ENCODE measurements around the gene LRP6. TPM values are rescaled to one million over a fixed set of nuclear protein-coding genes. Genes with fewer than 3 reads are reported as not detected.

The LRP6 gene
- total RNA-seq, 1 experiment from 2014 or later = 6.7 TPM

GRCh38 chr12:12209043-12209442, 57.8 kb downstream of the LRP6 start:
- Histone ChIP-seq H3K9me3 (ENCODE audit: low read length) (no peaks in the 10 kb centered on the region), H3K36me3 (ENCODE audit: insufficient read depth, low read length) (no peaks in the 10 kb centered on the region), H3K27me3 (ENCODE audit: low read length) (no peaks in the 10 kb centered on the region), H3K4me2 (ENCODE audit: low read depth, low read length, poor library complexity, severe bottlenecking) (no peak overlapping the region), H3K9ac (ENCODE audit: low read length) (no peak overlapping the region), H3K79me2 (ENCODE audit: low read length) (no peaks in the 10 kb centered on the region), H3K4me1 (ENCODE audit: low read length) (no peaks in the 10 kb centered on the region), H4K20me1 (ENCODE audit: insufficient read depth, low read depth, low read length) (peaks cover 5% of the 10 kb centered on the region; the same call in 1 of the 2 replicates), H3K27ac (ENCODE audit: low read length) (no peak overlapping the region), H3K9me2 (replicated peaks; ENCODE audit: insufficient read depth, low read length) (no peaks in the 10 kb centered on the region), H2AFZ (ENCODE audit: low read length) (no peak overlapping the region), H3K4me3 (ENCODE audit: low read length) (no peak overlapping the region)
- no peak for DNase-seq

GRCh38 chr12:12207746-12208145, 59.1 kb downstream of the LRP6 start:
- H3K9me3 ChIP-seq (ENCODE audit: low read length) = no peaks in the 10 kb centered on the region
- no peak for DNase-seq
- no peak overlapping the region for H3K4me2 ChIP-seq (ENCODE audit: low read depth, low read length, poor library complexity, severe bottlenecking)
- H2AFZ ChIP-seq (ENCODE audit: low read length) = no peak overlapping the region
- no peaks in the 10 kb centered on the region for H3K36me3 ChIP-seq (ENCODE audit: insufficient read depth, low read length)
- no peaks in the 10 kb centered on the region for H3K79me2 ChIP-seq (ENCODE audit: low read length)
- no peaks in the 10 kb centered on the region for H3K9me2 ChIP-seq (replicated peaks; ENCODE audit: insufficient read depth, low read length)
- H3K4me3 ChIP-seq (ENCODE audit: low read length) = no peak overlapping the region
- H4K20me1 ChIP-seq (ENCODE audit: insufficient read depth, low read depth, low read length) = peaks cover 5% of the 10 kb centered on the region; the same call in 1 of the 2 replicates
- no peaks in the 10 kb centered on the region for H3K4me1 ChIP-seq (ENCODE audit: low read length)
- H3K27me3 ChIP-seq (ENCODE audit: low read length) = no peaks in the 10 kb centered on the region
- H3K9ac ChIP-seq (ENCODE audit: low read length) = no peak overlapping the region
- no peak overlapping the region for H3K27ac ChIP-seq (ENCODE audit: low read length)

- Histone ChIP-seq H4K20me1 (ENCODE audit: insufficient read depth, low read depth, low read length) (peaks cover 5% of the 10 kb centered on the region; the same call in 1 of the 2 replicates), H3K27me3 (ENCODE audit: low read length) (no peaks in the 10 kb centered on the region), H3K4me1 (ENCODE audit: low read length) (no peaks in the 10 kb centered on the region), H3K27ac (ENCODE audit: low read length) (no peak overlapping the region), H3K36me3 (ENCODE audit: insufficient read depth, low read length) (no peaks in the 10 kb centered on the region), H2AFZ (ENCODE audit: low read length) (no peak overlapping the region), H3K9me3 (ENCODE audit: low read length) (no peaks in the 10 kb centered on the region), H3K9me2 (replicated peaks; ENCODE audit: insufficient read depth, low read length) (no peaks in the 10 kb centered on the region), H3K9ac (ENCODE audit: low read length) (no peak overlapping the region), H3K4me2 (ENCODE audit: low read depth, low read length, poor library complexity, severe bottlenecking) (no peak overlapping the region), H3K79me2 (ENCODE audit: low read length) (no peaks in the 10 kb centered on the region), H3K4me3 (ENCODE audit: low read length) (no peak overlapping the region)
- no peak for DNase-seq
These were observed 60.0 kb downstream of the LRP6 start for GRCh38 chr12:12206776-12207388.

DNA sequence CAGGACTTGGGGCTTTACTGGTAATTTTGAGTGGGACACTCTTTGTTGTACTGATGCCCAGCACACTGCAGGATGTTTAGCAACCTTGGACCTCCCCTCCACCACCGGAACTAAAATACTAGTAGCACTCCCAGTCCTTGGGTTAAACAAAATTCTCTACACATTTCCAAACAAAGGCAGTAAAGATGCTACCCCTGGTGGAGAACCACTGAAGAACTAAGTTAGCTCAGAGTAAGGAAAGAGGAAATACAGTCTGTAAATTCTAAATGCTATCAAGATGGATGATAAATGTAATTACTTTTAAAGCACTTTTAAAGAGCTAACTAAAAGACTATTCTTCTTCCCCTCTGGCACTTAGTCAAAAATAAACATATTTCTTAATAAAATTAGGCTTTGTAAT, 64.1 kb downstream of the LRP6 start:
- Histone ChIP-seq H3K4me1 (ENCODE audit: low read length) (no peaks in the 10 kb centered on the region), H3K36me3 (ENCODE audit: insufficient read depth, low read length) (no peaks in the 10 kb centered on the region), H3K9me2 (replicated peaks; ENCODE audit: insufficient read depth, low read length) (no peaks in the 10 kb centered on the region), H3K79me2 (ENCODE audit: low read length) (no peaks in the 10 kb centered on the region), H3K4me3 (ENCODE audit: low read length) (no peak overlapping the region), H2AFZ (ENCODE audit: low read length) (no peak overlapping the region), H3K27me3 (ENCODE audit: low read length) (no peaks in the 10 kb centered on the region), H3K4me2 (ENCODE audit: low read depth, low read length, poor library complexity, severe bottlenecking) (no peak overlapping the region), H3K27ac (ENCODE audit: low read length) (no peak overlapping the region), H3K9me3 (ENCODE audit: low read length) (no peaks in the 10 kb centered on the region), H4K20me1 (ENCODE audit: insufficient read depth, low read depth, low read length) (peaks cover 3% of the 10 kb centered on the region; the same call in 1 of the 2 replicates), H3K9ac (ENCODE audit: low read length) (no peak overlapping the region)
- no peak for DNase-seq

- Histone ChIP-seq H3K36me3 (ENCODE audit: insufficient read depth, low read length) (no peaks in the 10 kb centered on the region), H3K4me2 (ENCODE audit: low read depth, low read length, poor library complexity, severe bottlenecking) (no peak overlapping the region), H3K9me2 (replicated peaks; ENCODE audit: insufficient read depth, low read length) (no peaks in the 10 kb centered on the region), H3K9ac (ENCODE audit: low read length) (no peak overlapping the region), H4K20me1 (ENCODE audit: insufficient read depth, low read depth, low read length) (no peaks in the 10 kb centered on the region), H3K79me2 (ENCODE audit: low read length) (no peaks in the 10 kb centered on the region), H3K4me1 (ENCODE audit: low read length) (no peaks in the 10 kb centered on the region), H3K27ac (ENCODE audit: low read length) (no peak overlapping the region), H2AFZ (ENCODE audit: low read length) (no peak overlapping the region), H3K27me3 (ENCODE audit: low read length) (no peaks in the 10 kb centered on the region), H3K4me3 (ENCODE audit: low read length) (no peak overlapping the region), H3K9me3 (ENCODE audit: low read length) (no peaks in the 10 kb centered on the region)
- no peak for DNase-seq
These were observed 64.7 kb downstream of the LRP6 start for GRCh38 chr12:12202105-12202504.

DNA sequence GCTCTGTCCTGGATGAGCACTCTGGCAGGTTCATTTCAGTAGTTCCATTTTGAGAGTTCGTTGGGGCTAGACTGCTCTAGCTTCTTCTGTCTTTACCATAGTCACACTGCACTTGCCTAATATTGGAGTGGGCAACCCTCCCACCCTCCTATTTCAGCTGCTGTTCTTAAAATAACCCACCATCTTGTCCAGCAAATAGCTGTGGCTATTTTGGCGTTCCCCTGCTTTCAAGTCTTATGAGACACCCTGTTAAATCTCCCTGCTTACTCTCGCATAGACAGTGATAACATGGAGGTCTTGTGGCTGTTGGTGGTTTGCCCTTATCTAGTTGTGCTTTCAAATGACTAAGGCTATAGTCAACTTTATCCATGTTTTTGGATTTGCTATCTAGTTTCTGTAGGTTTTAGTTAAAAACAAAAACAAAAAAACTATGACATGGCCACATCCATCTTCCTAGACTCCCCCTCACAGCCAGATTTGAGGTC, 65.5 kb downstream of the LRP6 start:
- H3K4me2 ChIP-seq (ENCODE audit: low read depth, low read length, poor library complexity, severe bottlenecking) = no peak overlapping the region

GRCh38 chr12:12200363-12200762, 66.5 kb downstream of the LRP6 start:
- Histone ChIP-seq H3K79me2 (ENCODE audit: low read length) (no peaks in the 10 kb centered on the region), H3K4me3 (ENCODE audit: low read length) (no peak overlapping the region), H4K20me1 (ENCODE audit: insufficient read depth, low read depth, low read length) (no peaks in the 10 kb centered on the region), H3K9me3 (ENCODE audit: low read length) (no peaks in the 10 kb centered on the region), H3K4me2 (ENCODE audit: low read depth, low read length, poor library complexity, severe bottlenecking) (no peak overlapping the region), H3K9me2 (replicated peaks; ENCODE audit: insufficient read depth, low read length) (no peaks in the 10 kb centered on the region), H3K36me3 (ENCODE audit: insufficient read depth, low read length) (no peaks in the 10 kb centered on the region), H3K27ac (ENCODE audit: low read length) (no peak overlapping the region), H3K27me3 (ENCODE audit: low read length) (no peaks in the 10 kb centered on the region), H3K4me1 (ENCODE audit: low read length) (no peaks in the 10 kb centered on the region), H2AFZ (ENCODE audit: low read length) (no peak overlapping the region), H3K9ac (ENCODE audit: low read length) (no peak overlapping the region)
- DNase-seq = no peak

More for the DNA sequence above, 65.5 kb downstream of the LRP6 start:
- Histone ChIP-seq H4K20me1 (ENCODE audit: insufficient read depth, low read depth, low read length) (no peaks in the 10 kb centered on the region), H2AFZ (ENCODE audit: low read length) (no peak overlapping the region), H3K27ac (ENCODE audit: low read length) (no peak overlapping the region), H3K9me3 (ENCODE audit: low read length) (no peaks in the 10 kb centered on the region), H3K79me2 (ENCODE audit: low read length) (no peaks in the 10 kb centered on the region), H3K27me3 (ENCODE audit: low read length) (no peaks in the 10 kb centered on the region), H3K4me1 (ENCODE audit: low read length) (no peaks in the 10 kb centered on the region), H3K9ac (ENCODE audit: low read length) (no peak overlapping the region), H3K9me2 (replicated peaks; ENCODE audit: insufficient read depth, low read length) (no peaks in the 10 kb centered on the region), H3K4me3 (ENCODE audit: low read length) (no peak overlapping the region), H3K36me3 (ENCODE audit: insufficient read depth, low read length) (no peaks in the 10 kb centered on the region)
- no peak for DNase-seq

DNA sequence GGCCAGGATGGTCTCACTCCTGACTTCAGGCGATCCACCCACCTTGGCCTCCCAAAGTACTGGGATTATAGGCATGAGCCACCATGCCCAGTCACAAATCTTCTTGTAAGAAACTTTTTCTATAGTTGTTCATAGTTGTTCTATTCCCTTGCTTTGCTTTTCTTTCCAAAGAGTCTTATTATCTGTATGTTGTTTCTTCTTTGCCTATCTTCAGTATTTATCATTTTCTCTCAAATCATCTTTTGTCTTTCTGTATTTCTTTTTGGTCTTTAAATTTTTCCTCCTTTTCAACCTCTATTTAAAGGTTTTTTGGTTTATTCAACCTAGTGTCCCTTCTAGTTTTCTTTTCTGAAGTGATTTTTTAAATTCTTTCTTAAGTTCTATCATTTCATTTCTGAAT, 68.7 kb downstream of the LRP6 start:
- Histone ChIP-seq H3K9me3 (ENCODE audit: low read length) (no peaks in the 10 kb centered on the region), H3K27me3 (ENCODE audit: low read length) (no peaks in the 10 kb centered on the region), H3K9me2 (replicated peaks; ENCODE audit: insufficient read depth, low read length) (no peaks in the 10 kb centered on the region; the same call in 1 of the 2 replicates), H2AFZ (ENCODE audit: low read length) (no peak overlapping the region), H3K79me2 (ENCODE audit: low read length) (no peaks in the 10 kb centered on the region), H3K9ac (ENCODE audit: low read length) (no peak overlapping the region), H3K27ac (ENCODE audit: low read length) (no peak overlapping the region), H3K4me2 (ENCODE audit: low read depth, low read length, poor library complexity, severe bottlenecking) (no peak overlapping the region), H4K20me1 (ENCODE audit: insufficient read depth, low read depth, low read length) (peaks cover 11% of the 10 kb centered on the region), H3K4me3 (ENCODE audit: low read length) (no peak overlapping the region), H3K36me3 (ENCODE audit: insufficient read depth, low read length) (no peaks in the 10 kb centered on the region), H3K4me1 (ENCODE audit: low read length) (no peaks in the 10 kb centered on the region)
- DNase-seq = no peak

Data from Karpas-422 (cell line).